GM18858 (cell line): ENCODE measurements around the gene TNFAIP1.
"Not testable (repeated sequence)": the region's sequence is repeated elsewhere in the genome, so short reads cannot be mapped to it uniquely, and the experiment has no call there.

Source experiments
- ATAC-seq: cut with Tn5 transposase; IDR thresholded peaks from one replicate; pipeline ENCODE4 v1.9.1; 2021; ENCODE audit not compliant: unreplicated experiment

The TNFAIP1 gene

GRCh38 chr17:28324267-28324745 lies 11.3 kb upstream of the TNFAIP1 start:
- ATAC-seq = no peak

- ATAC-seq = no peak
Observed at GRCh38 chr17:28324781-28325180, 10.8 kb upstream of the TNFAIP1 start.

- no peak for ATAC-seq
Observed at GRCh38 chr17:28325211-28325610, 10.3 kb upstream of the TNFAIP1 start.

GRCh38 chr17:28326114-28326513 lies 9.4 kb upstream of the TNFAIP1 start:
- no peak for ATAC-seq

GRCh38 chr17:28327031-28327607 lies 8.4 kb upstream of the TNFAIP1 start:
- ATAC-seq = no peak

- no peak for ATAC-seq
Observed at GRCh38 chr17:28327709-28328108, 7.9 kb upstream of the TNFAIP1 start.

GRCh38 chr17:28328325-28328724 lies 7.2 kb upstream of the TNFAIP1 start:
- no peak for ATAC-seq

GRCh38 chr17:28330671-28331070 lies 4.9 kb upstream of the TNFAIP1 start:
- ATAC-seq = no peak

- no peak for ATAC-seq
Observed at GRCh38 chr17:28331891-28332420, 3.6 kb upstream of the TNFAIP1 start.

- no peak for ATAC-seq
Observed at GRCh38 chr17:28333083-28333746, 2.3 kb upstream of the TNFAIP1 start.

GRCh38 chr17:28334171-28334570 lies 1.4 kb upstream of the TNFAIP1 start:
- no peak for ATAC-seq

- ATAC-seq = no peak
Observed at GRCh38 chr17:28334666-28335200, 828 bp upstream of the TNFAIP1 start.

GRCh38 chr17:28335959-28336871 lies 654 bp downstream of the TNFAIP1 start:
- ATAC-seq = no peak

GRCh38 chr17:28338056-28338768 lies 2.7 kb downstream of the TNFAIP1 start:
- ATAC-seq = no peak

- not testable (repeated sequence) for ATAC-seq
Observed at GRCh38 chr17:28338769-28339212, 3.2 kb downstream of the TNFAIP1 start.

- no peak for ATAC-seq
Observed at GRCh38 chr17:28339431-28339830, 3.9 kb downstream of the TNFAIP1 start.

GRCh38 chr17:28340374-28340773 lies 4.8 kb downstream of the TNFAIP1 start:
- ATAC-seq = no peak

GRCh38 chr17:28341516-28341915 lies 6.0 kb downstream of the TNFAIP1 start:
- ATAC-seq = no peak

GRCh38 chr17:28342313-28342712 lies 6.8 kb downstream of the TNFAIP1 start:
- no peak for ATAC-seq

- no peak for ATAC-seq
Observed at GRCh38 chr17:28343491-28343932, 8.0 kb downstream of the TNFAIP1 start.
